Liver (tissue), 9 donors: ENCODE measurements around the gene DNAJB4. TPM values are rescaled to one million over a fixed set of nuclear protein-coding genes. Genes with fewer than 3 reads are reported as not detected.

Experiments used
- DNase-seq: peaks from one replicate; pipeline ENCODE4 v3.0.0-alpha.2; 2017; ENCODE audit warnings: low spot score
- H3K27ac ChIP-seq, 2 donors: one replicate each; pipeline ENCODE4 v1.7.0; 2013; ENCODE audit warnings: inconsistent platforms in 2 of 2, low read length in 2 of 2, control low read depth in 1 of 2, low read depth in 1 of 2, mild to moderate bottlenecking in 1 of 2
- H3K27me3 ChIP-seq, 4 donors: one replicate each; pipeline versions ENCODE4 v1.6.1 to v1.7.0; 2013; ENCODE audit warnings: low read length in 3 of 4, inconsistent platforms in 1 of 4, mild to moderate bottlenecking in 1 of 4, moderate library complexity in 1 of 4; ENCODE audit not compliant: control insufficient read depth in 4 of 4, insufficient read depth in 4 of 4
- H3K36me3 ChIP-seq, 4 donors: one replicate each; pipeline versions ENCODE4 v1.6.1 to v1.7.0; 2013; ENCODE audit warnings: low read length in 3 of 4, mild to moderate bottlenecking in 3 of 4, low read depth in 1 of 4, moderate library complexity in 1 of 4; ENCODE audit not compliant: control insufficient read depth in 4 of 4, insufficient read depth in 3 of 4
- H3K4me1 ChIP-seq, 4 donors: one replicate each; pipeline versions ENCODE4 v1.6.1 to v1.7.0; 2013; ENCODE audit warnings: low read length in 3 of 4, mild to moderate bottlenecking in 3 of 4, moderate library complexity in 1 of 4; ENCODE audit not compliant: control insufficient read depth in 4 of 4, insufficient read depth in 4 of 4
- H3K4me3 ChIP-seq, 3 donors: one replicate each; pipeline versions ENCODE4 v1.6.1 to v1.7.0; 2013; ENCODE audit warnings: low read length in 3 of 3, control low read depth in 1 of 3, low read depth in 1 of 3, mild to moderate bottlenecking in 1 of 3
- H3K9ac ChIP-seq, 2 donors: one replicate each; pipeline ENCODE4 v1.7.0; 2013; ENCODE audit warnings: low read length in 2 of 2, mild to moderate bottlenecking in 2 of 2, moderate library complexity in 2 of 2, control low read depth in 1 of 2, low read depth in 1 of 2
- H3K9me3 ChIP-seq, 4 donors: one replicate each; pipeline versions ENCODE4 v1.6.1 to v1.7.0; 2013; ENCODE audit warnings: low read length in 3 of 4; ENCODE audit not compliant: control insufficient read depth in 4 of 4
- ATF3 ChIP-seq: IDR thresholded peaks from 2 replicates; pipeline ENCODE4 v1.6.1; 2016; ENCODE audit warnings: antibody characterized with exemption
- CTCF ChIP-seq: fragments of 150-350 bp; IDR thresholded peaks from 2 replicates; pipeline ENCODE4 v1.5.1; 2017; ENCODE audit warnings: improper control_type of control experiment, low read depth, low read length; ENCODE audit not compliant: missing input control
- EGR1 ChIP-seq, 2 donors: IDR thresholded peaks; 2 replicates each; pipeline ENCODE4 v1.6.1; 2016 to 2018; ENCODE audit warnings: antibody characterized with exemption in 2 of 2, low read depth in 2 of 2
- GABPA ChIP-seq, 2 donors: IDR thresholded peaks in 1 of 2; conservative IDR thresholded peaks in 1 of 2; 2 replicates each; pipeline ENCODE4 v1.6.1; 2016; ENCODE audit warnings: antibody characterized with exemption in 2 of 2, mild to moderate bottlenecking in 1 of 2, moderate library complexity in 1 of 2
- HNF4A ChIP-seq, 2 donors: conservative IDR thresholded peaks; 2 replicates each; pipeline ENCODE4 v1.6.1; 2016; ENCODE audit warnings: antibody characterized with exemption in 2 of 2, mild to moderate bottlenecking in 2 of 2
- JUND ChIP-seq, 2 donors: IDR thresholded peaks; 2 replicates each; pipeline ENCODE4 v1.6.1; 2016; ENCODE audit warnings: antibody characterized with exemption in 2 of 2
- NR2F2 ChIP-seq: IDR thresholded peaks from 2 replicates; pipeline ENCODE4 v1.6.1; 2016; ENCODE audit warnings: antibody characterized with exemption
- SP1 ChIP-seq: IDR thresholded peaks from 2 replicates; pipeline ENCODE4 v1.6.1; 2018; ENCODE audit warnings: antibody characterized with exemption, mild to moderate bottlenecking
- TAF1 ChIP-seq: conservative IDR thresholded peaks from 2 replicates; pipeline ENCODE4 v1.6.1; 2016; ENCODE audit warnings: antibody characterized with exemption, mild to moderate bottlenecking
- ZBTB33 ChIP-seq: IDR thresholded peaks from 2 replicates; pipeline ENCODE4 v1.6.1; 2016; ENCODE audit warnings: antibody characterized with exemption
- WGBS: extraction: QIAGEN DNeasy Blood & Tissue Kit; methylation state at CpG from one replicate; pipeline ENCODE4 v1.1.7; 2013; 5-methylcytosine and 5-hydroxymethylcytosine counted together
- polyA plus RNA-seq, 2 donors: library from polyadenylated mRNA; stranded (reverse) in 1 of 2; unstranded in 1 of 2; fragments of 200-250 nt in 1 of 2; fragments of >200 nt in 1 of 2; fragmentation: Nextera tagmentation in 1 of 2; extraction: Ambion mirVana in 1 of 2; gene quantifications; one replicate each; pipeline versions ENCODE4 v1.2.1 to v1.2.3, GENCODE V29; 2013 to 2015
- total RNA-seq, 2 donors: library from RNA; depleted of rRNA; stranded (reverse); fragments of >200 nt; gene quantifications; one replicate each; pipeline ENCODE4 v1.2.3, GENCODE V29; 2014
- donor health status: healthy.
- donor health status: healthy.
- donor health status: healthy.
- donor health status: healthy.
- donor health status: healthy.

DNAJB4 gene
- total and polyA plus RNA-seq, 4 donors, result 5.7 to 21.6 (median 10.0) TPM

DNA sequence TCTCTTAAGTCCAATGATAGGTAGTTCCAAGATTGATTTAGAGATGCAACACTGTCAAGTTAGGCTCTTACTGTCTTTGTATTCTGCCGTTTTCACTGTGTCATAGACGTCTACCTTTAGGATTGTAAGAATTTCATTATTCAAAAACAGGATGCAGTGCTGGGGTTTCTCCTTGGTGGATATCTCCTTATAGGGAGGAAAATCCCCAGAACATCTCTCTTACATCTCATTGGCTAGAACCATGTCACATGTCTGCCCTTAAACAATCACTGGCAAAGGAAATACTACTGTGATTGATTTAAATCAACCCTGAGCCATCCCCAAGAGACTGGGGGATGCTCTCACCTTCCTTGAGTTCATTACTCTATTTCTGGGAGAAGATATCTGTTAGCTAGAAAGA is 15.0 kb upstream of the DNAJB4 start:
- WGBS, result 97% methylated on average over 2 of the region's 2 CpGs
- no peak for DNase-seq
- H3K36me3 ChIP-seq, result peaks cover 0 to 3% (median 0%) of the 10 kb centered on the region in 4 donors
- H3K4me1 ChIP-seq, result no peaks in the 10 kb centered on the region
- no peak overlapping the region for H3K9ac ChIP-seq
- TF ChIP-seq CTCF, result no peak
- no peak for TF ChIP-seq ZBTB33
- no peak for TF ChIP-seq EGR1 (IDR thresholded peaks at IDR 0.05; ENCODE audit: low read depth in 2 of 2)
- TF ChIP-seq NR2F2, result no peak
- no peak for TF ChIP-seq HNF4A (conservative IDR thresholded peaks at IDR 0.05)
- TF ChIP-seq SP1, result no peak
- no peak for TF ChIP-seq TAF1
- no peak overlapping the region for H3K4me3 ChIP-seq
- H3K27ac ChIP-seq, result no peak overlapping the region
- H3K9me3 ChIP-seq, result no peaks in the 10 kb centered on the region
- no peaks in the 10 kb centered on the region for H3K27me3 ChIP-seq

GRCh38 chr1:77990629-77991204 is 14.0 kb upstream of the DNAJB4 start:
- no peaks in the 10 kb centered on the region for H3K27me3 ChIP-seq
- peaks cover 0 to 3% (median 0%) of the 10 kb centered on the region in 4 donors for H3K36me3 ChIP-seq
- H3K27ac ChIP-seq, result no peak overlapping the region
- no peaks in the 10 kb centered on the region for H3K9me3 ChIP-seq
- H3K9ac ChIP-seq, result no peak overlapping the region
- H3K4me1 ChIP-seq, result no peaks in the 10 kb centered on the region
- no peak for DNase-seq
- H3K4me3 ChIP-seq, result no peak overlapping the region
- TF ChIP-seq CTCF (no peak), HNF4A (conservative IDR thresholded peaks at IDR 0.05) (no peak), ATF3 (no peak), EGR1 (IDR thresholded peaks at IDR 0.05; ENCODE audit: low read depth in 2 of 2) (no peak), GABPA (IDR thresholded peaks at IDR 0.05 in 1 of 2, conservative IDR thresholded peaks at IDR 0.05 in 1 of 2) (no peak), TAF1 (no peak)
- WGBS, result 91% methylated on average over 3 of the region's 3 CpGs

DNA sequence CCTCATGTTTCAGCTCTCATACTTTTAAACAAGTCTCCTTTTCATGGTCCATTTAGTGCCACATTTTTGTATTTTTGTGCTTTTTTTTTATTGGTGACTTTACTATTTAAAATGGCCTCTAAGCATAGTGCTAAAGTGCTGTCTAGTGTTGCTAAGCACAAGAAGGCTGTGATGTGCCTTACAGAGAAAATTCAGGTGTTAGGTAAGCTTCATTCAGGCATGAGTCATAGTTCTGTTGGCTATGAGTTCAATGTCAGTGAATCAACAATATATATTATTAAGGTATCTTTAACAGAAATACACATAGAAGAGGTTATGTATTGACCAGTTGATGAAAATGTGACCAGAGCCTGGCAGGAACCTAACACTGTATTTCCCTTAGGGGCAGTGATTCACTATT is 13.1 kb upstream of the DNAJB4 start:
- no peaks in the 10 kb centered on the region for H3K9me3 ChIP-seq
- TF ChIP-seq JUND (IDR thresholded peaks at IDR 0.05) (no peak), HNF4A (conservative IDR thresholded peaks at IDR 0.05) (no peak), EGR1 (IDR thresholded peaks at IDR 0.05; ENCODE audit: low read depth in 2 of 2) (no peak), SP1 (no peak)
- no peak overlapping the region for H3K27ac ChIP-seq
- no peak for DNase-seq
- no peaks in the 10 kb centered on the region for H3K4me1 ChIP-seq
- no peak overlapping the region for H3K4me3 ChIP-seq
- no peak overlapping the region for H3K9ac ChIP-seq
- H3K36me3 ChIP-seq, result peaks cover 0 to 3% (median 0%) of the 10 kb centered on the region in 4 donors
- no peaks in the 10 kb centered on the region for H3K27me3 ChIP-seq
